Activated CD8-positive, alpha-beta memory T cell treated with anti-CD3 and anti-CD28 coated beads for 36 hours (primary cell): ENCODE results near the gene CELA1. TPM values are rescaled to one million over a fixed set of nuclear protein-coding genes. Genes with fewer than 3 reads are reported as not detected.

Source experiments
- CTCF ChIA-PET: fragments of 350-600 bp; sonication (Branson Sonifier 250); formaldehyde crosslinking; loops from one replicate; lab custom pipeline; 2021; ENCODE audit warnings: antibody characterized with exemption; lab: Charles Lee
- POLR2A ChIA-PET: fragments of 350-600 bp; sonication (Branson Sonifier 250); formaldehyde crosslinking; loops from one replicate; lab custom pipeline; 2021; ENCODE audit warnings: antibody characterized with exemption; lab: Charles Lee
- total RNA-seq, 2 experiments: library from RNA; stranded (reverse); gene quantifications; one replicate each; pipeline ENCODE4 v1.2.3, GENCODE V29; 2021

Gene CELA1
- total RNA-seq, 2 experiments from 2014 or later, result not detected

DNA sequence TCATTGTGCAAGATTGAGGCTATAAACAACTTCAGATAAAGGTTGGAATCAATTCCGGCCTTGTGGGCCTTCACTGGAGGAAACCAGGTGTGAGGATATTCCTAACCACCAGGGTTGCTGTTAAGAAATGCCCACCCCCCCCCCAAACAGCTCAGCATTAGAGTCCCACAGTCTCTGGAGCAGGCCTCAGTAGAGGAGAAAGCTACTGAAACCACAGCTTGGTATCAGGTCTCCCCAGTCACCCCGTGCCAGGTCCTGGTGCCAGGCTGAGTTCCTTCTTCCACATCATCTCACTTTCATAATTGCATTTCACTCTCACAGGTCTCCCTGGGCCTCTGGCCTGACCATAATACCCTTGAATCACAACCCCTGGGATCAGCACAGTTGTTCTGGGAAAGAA is 32.3 kb upstream of the CELA1 start:
- ChIA-PET POLR2A (no interaction called here), CTCF (no interaction called here)

DNA sequence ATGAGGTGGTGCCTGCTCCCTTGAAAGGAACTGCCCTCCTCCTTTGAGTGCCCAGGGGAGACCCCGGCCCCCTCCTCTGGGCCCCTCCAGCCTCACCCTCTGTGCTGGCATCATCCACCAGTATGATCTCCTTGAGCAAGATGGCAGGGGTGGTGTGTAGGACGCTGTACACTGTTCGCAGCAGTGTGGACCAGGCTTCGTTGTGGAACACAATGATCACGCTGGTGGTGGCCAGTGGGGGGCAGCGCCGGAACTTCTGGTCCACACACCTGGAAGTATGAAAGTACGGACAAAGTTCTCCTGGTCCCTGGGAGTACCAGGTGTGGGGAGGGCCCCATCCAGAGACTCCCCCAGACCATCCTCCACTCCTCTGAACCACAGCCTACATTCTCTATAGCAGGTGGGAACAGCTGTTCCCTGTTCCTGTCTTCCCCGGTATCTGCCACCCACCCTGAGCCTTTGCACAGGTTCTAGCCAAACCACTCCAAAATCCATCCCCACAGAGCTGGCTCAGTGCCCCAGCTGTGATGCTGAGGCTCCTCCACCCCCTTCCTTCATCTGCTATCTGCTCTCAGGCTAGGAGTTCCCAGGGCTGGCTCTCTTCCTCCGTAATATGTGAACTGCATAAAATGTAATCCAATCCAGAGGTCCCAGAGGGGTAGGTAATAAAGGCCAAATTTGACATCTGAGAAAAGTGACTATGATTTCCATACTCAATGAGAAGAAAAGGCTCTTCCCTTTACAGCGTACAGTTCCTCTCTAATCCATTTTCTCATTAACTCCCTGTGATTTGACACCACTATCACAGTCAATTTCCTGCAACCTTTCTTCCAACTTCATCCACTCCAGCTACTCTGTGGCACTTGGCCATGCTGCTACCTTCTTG is 30.9 kb upstream of the CELA1 start:
- POLR2A ChIA-PET, result no interaction called here
- CTCF ChIA-PET, result interaction anchor here (1.0 kb wide), 1 partner anchor 138 kb away, joined by 3 read pairs; no protein-coding TSS in a partner anchor

GRCh38 chr12:51374856-51375255 is 28.4 kb upstream of the CELA1 start:
- ChIA-PET CTCF (interaction anchor here (0.5 to 0.6 kb wide), 3 partner anchors 244 to 834 kb away, joined by 3 read pairs; no protein-coding TSS in a partner anchor), POLR2A (no interaction called here)

DNA sequence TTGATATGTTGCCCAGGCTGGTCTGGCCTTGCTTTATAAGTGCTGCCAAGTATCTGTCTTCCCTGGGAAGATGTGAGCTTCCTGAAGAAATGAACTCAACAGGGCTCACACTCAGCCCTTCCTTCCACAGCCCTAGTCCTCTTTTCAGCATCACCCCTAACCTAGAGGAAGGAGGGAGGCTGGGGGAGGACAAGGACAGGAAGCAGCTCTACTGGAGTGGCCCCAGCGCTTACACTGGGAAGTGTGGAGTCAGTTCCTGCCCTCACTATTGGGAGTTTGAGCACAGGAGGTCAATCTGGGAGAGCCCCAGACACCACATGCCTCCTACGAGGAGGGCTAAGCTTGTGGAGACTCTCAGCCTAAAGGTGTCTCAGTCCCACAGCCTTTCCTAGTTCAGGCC is 27.9 kb upstream of the CELA1 start:
- CTCF ChIA-PET, result interaction anchor here (0.6 kb wide), 2 partner anchors 243 to 1052 kb away, joined by 3 read pairs; no protein-coding TSS in a partner anchor
- POLR2A ChIA-PET, result no interaction called here

- CTCF ChIA-PET, result no interaction called here
- POLR2A ChIA-PET, result no interaction called here
Measured at GRCh38 chr12:51373187-51373586, 26.7 kb upstream of the CELA1 start.

GRCh38 chr12:51372021-51372420 is 25.5 kb upstream of the CELA1 start:
- CTCF ChIA-PET, result no interaction called here
- POLR2A ChIA-PET, result no interaction called here

DNA sequence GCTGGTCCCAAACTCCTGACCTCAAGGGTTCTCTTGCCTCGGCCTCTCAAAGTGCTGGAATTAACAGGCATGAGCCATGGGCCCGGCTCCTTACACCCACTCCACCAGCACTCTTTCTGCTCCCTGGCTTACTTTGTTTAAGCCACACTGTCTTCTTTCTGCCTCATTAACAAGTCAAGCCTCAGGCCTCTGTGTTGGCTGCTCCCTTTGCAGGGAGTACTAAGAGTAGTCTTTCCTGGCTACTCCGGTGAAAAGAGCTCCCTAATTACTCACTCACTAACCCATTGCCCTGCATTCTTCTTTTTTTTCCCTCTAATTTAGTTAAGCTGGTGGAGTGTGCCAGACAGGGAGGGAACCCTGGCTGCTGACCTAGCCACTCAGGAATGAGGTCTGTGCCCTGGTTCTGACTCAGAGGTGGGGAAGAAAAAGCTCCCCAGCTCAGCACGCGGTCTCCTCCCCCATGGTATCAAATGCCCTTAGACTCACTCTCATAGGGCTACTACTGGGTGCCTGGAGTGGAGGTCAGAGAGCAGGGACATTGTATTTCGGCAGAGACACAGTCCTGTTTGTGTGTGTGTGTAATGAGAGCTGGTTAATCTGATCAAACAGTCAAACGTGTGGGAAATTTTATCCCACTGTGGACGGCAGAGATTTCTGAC is 24.9 kb upstream of the CELA1 start:
- ChIA-PET POLR2A (no interaction called here), CTCF (no interaction called here)

DNA sequence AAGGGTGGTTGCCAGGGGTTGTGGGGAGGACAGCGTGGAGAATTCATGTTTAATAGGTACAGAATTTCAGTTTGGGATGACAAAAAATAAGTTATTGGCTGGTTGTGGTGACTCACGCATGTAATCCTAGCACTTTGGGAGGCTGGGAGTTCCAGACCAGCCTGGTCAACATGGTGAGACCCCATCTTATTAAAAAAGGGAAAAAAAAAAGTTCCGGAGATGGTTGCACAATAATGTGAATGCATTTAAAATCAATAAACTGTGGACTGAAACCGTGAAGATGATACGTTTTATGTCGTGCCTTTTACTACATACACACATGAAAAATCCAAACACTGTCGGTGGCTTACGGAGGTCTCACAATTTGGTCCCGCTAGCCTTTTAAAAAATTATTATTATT is 24.2 kb upstream of the CELA1 start:
- CTCF ChIA-PET, result no interaction called here
- POLR2A ChIA-PET, result no interaction called here

GRCh38 chr12:51369581-51369980 is 23.1 kb upstream of the CELA1 start:
- CTCF ChIA-PET, result interaction anchor here (0.7 to 1.6 kb wide), 5 partner anchors 15 to 91 kb away, joined by 3 to 5 read pairs (median 4); partner anchors contain the start of gene GALNT6
- POLR2A ChIA-PET, result interaction anchor here (0.6 to 1.6 kb wide), 4 partner anchors 21 to 201 kb away, joined by 3 to 17 read pairs (median 3); partner anchors contain the start of gene GALNT6

- ChIA-PET POLR2A (interaction anchor here (0.6 to 1.6 kb wide), 4 partner anchors 22 to 201 kb away, joined by 3 to 17 read pairs (median 3); partner anchors contain the start of gene GALNT6), CTCF (interaction anchor here (0.7 to 1.6 kb wide), 4 partner anchors 14 to 28 kb away, joined by 4 to 5 read pairs (median 4); partner anchors contain the start of gene GALNT6)
Measured at GRCh38 chr12:51368640-51369517, 22.4 kb upstream of the CELA1 start.

- ChIA-PET POLR2A (no interaction called here), CTCF (interaction anchor here (1.0 to 1.4 kb wide), 3 partner anchors 14 to 26 kb away, joined by 3 to 5 read pairs (median 3); partner anchors contain the start of gene GALNT6)
Measured at GRCh38 chr12:51365276-51365675, 18.8 kb upstream of the CELA1 start.

GRCh38 chr12:51364001-51364400 is 17.5 kb upstream of the CELA1 start:
- POLR2A ChIA-PET, result no interaction called here
- CTCF ChIA-PET, result interaction anchor here (1.2 kb wide), 1 partner anchor 13 kb away, joined by 3 read pairs; no protein-coding TSS in a partner anchor

- CTCF ChIA-PET, result no interaction called here
- POLR2A ChIA-PET, result no interaction called here
Measured at GRCh38 chr12:51362747-51363342, 16.4 kb upstream of the CELA1 start.

DNA sequence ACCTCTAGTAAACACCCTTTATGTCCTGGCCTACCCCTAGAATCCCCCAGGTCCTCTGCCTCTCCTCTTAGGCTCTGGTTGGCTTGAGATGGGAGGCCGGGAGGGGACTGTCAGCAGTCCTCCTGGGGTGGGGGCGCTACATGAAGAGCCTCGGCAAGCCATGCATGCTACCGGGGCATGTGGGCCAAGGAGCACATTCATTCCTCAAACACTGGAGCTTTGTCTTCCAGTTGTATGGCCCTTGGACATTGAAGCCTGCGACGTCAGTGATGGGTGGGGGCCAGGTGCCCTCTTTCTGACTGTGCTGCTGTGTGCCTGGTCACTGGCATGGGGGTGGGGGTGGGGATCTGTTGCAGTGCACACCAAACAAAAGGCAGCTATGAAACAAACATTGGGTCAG is 15.8 kb upstream of the CELA1 start:
- POLR2A ChIA-PET, result interaction anchor here (0.6 kb wide), 2 partner anchors 9 to 596 kb away, joined by 3 to 4 read pairs; no protein-coding TSS in a partner anchor

DNA sequence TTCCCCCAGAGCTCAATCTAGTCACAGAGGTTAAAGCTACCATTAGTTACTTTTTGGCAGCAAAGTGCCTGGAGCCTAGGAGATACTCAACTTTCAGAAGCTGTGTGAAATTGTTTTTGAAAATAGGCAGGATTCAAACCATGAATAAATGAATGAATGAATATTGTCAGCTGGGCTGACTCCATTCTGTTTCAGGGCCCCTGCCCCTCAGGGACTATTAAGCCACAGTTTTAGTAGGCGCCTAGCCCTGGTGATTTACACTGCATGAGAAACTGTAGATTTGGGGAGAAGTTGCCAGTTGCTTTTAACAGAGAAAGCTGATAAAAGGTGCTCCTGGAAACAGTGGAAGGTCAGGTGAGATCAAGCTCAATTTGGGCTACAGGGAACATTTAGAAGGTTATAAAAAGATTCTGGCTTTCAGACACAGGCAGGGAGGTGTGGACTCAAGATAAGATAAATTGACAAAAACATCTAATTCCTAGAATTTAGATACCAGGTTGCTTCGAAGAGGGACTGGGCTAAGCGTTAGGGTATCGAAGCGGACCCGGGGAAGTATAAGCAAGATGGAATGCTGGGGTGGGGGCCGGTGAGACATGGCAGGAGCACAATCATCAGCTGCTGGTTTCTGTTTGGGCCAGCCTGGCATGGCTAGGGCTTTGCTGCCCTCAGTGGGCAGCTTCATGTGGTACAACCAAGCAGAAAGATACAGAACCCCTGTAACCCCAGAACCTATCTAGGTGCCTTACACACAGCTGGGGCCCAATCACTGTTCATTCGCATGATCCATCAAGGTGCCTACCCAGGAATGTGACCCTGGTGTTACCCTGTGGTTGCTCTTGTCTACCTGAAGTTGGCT is 14.9 kb upstream of the CELA1 start:
- CTCF ChIA-PET, result interaction anchor here (1.0 to 1.1 kb wide), 2 partner anchors 10 to 20 kb away, joined by 3 to 5 read pairs; no protein-coding TSS in a partner anchor
- POLR2A ChIA-PET, result interaction anchor here (0.6 kb wide), 1 partner anchor 597 kb away, joined by 4 read pairs; no protein-coding TSS in a partner anchor

More for the DNA sequence above, 15.8 kb upstream of the CELA1 start:
- CTCF ChIA-PET, result no interaction called here

DNA sequence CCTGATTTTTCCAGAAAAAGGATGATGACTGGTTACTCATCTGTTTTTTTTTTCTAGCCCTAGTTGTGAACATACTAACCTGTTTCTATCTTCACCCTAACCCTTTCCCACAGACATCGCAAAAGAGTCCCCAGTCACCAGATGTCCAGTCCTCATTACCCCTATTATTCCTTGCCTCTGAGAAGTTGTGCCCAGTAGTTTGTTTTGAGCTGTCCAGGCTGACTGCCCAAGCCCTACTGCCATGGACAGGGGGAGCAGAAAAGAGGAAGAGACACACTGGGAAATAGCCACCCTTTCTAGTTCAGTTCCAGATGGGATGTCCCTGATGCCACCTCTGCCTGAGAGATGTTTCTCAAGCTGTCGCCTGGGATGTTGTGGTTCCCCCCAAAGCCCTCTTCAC is 13.8 kb upstream of the CELA1 start:
- ChIA-PET CTCF (no interaction called here), POLR2A (no interaction called here)

- CTCF ChIA-PET, result no interaction called here
- POLR2A ChIA-PET, result no interaction called here
Measured at GRCh38 chr12:51359851-51360250, 13.4 kb upstream of the CELA1 start.
